ENCODE data around the gene PMPCA.

- TF ChIP-seq, protein P1, sequence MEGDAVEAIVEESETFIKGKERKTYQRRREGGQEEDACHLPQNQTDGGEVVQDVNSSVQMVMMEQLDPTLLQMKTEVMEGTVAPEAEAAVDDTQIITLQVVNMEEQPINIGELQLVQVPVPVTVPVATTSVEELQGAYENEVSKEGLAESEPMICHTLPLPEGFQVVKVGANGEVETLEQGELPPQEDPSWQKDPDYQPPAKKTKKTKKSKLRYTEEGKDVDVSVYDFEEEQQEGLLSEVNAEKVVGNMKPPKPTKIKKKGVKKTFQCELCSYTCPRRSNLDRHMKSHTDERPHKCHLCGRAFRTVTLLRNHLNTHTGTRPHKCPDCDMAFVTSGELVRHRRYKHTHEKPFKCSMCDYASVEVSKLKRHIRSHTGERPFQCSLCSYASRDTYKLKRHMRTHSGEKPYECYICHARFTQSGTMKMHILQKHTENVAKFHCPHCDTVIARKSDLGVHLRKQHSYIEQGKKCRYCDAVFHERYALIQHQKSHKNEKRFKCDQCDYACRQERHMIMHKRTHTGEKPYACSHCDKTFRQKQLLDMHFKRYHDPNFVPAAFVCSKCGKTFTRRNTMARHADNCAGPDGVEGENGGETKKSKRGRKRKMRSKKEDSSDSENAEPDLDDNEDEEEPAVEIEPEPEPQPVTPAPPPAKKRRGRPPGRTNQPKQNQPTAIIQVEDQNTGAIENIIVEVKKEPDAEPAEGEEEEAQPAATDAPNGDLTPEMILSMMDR (conservative IDR thresholded peaks at IDR 0.05; ENCODE audit: low read depth, low read length): no peak
- TF ChIP-seq EZH2 (IDR thresholded peaks at IDR 0.05; ENCODE audit: low read length, unreplicated experiment) (no peak), EZH2phosphoT487 (IDR thresholded peaks at IDR 0.05; ENCODE audit: borderline replicate concordance, low read length) (no peak)
Measured at GRCh38 chr9:136465500-136466154, 55.2 kb downstream of the PMPCA start.
